Kidney (tissue), 14 donors: Measurements from ENCODE around the gene UST. TPM values are rescaled to one million over a fixed set of nuclear protein-coding genes. Genes with fewer than 3 reads are reported as not detected.

Source experiments
- DNase-seq, 5 donors: peaks; one replicate each; pipeline ENCODE4 v3.0.0-alpha.2; 2013 to 2020
- FAIRE-seq: peaks from 2 replicates; lab custom pipeline; 2012; peaks lifted over from hg19 to GRCh38; lab: Jason Lieb, UNC
- H3K27ac ChIP-seq, 2 donors: one replicate each; pipeline ENCODE4 v1.7.0; 2013; ENCODE audit warnings: low read depth in 2 of 2, low read length in 2 of 2, inconsistent platforms in 1 of 2
- H3K27me3 ChIP-seq: one replicate; pipeline ENCODE4 v1.7.1; 2013; ENCODE audit warnings: low read length, inconsistent platforms; ENCODE audit not compliant: control insufficient read depth, insufficient read depth
- H3K36me3 ChIP-seq, 3 donors: one replicate each; pipeline versions ENCODE4 v1.7.0 to v1.7.1; 2013; ENCODE audit warnings: low read length in 3 of 3, control low read depth in 1 of 3, inconsistent platforms in 1 of 3; ENCODE audit not compliant: insufficient read depth in 3 of 3, control insufficient read depth in 2 of 3
- H3K4me1 ChIP-seq, 3 donors: one replicate each; pipeline versions ENCODE4 v1.7.0 to v1.7.1; 2013; ENCODE audit warnings: low read length in 3 of 3, inconsistent platforms in 1 of 3, low read depth in 1 of 3; ENCODE audit not compliant: control insufficient read depth in 2 of 3, insufficient read depth in 2 of 3
- H3K4me3 ChIP-seq, 3 donors: one replicate each; pipeline versions ENCODE4 v1.7.0 to v1.8.1; 2013; ENCODE audit warnings: low read length in 3 of 3, control low read depth in 1 of 3, inconsistent platforms in 1 of 3
- H3K9ac ChIP-seq, 3 donors: one replicate each; pipeline versions ENCODE4 v1.7.0 to v1.7.1; 2013; ENCODE audit warnings: low read length in 3 of 3, control low read depth in 1 of 3, inconsistent platforms in 1 of 3
- H3K9me3 ChIP-seq, 3 donors: one replicate each; pipeline versions ENCODE4 v1.7.0 to v1.7.1; 2013; ENCODE audit warnings: low read length in 3 of 3, control low read depth in 1 of 3, inconsistent platforms in 1 of 3; ENCODE audit not compliant: control insufficient read depth in 2 of 3, insufficient read depth in 1 of 3
- CTCF ChIP-seq: IDR thresholded peaks from 3 replicates; pipeline ENCODE4 v1.5.1; 2012; ENCODE audit warnings: mild to moderate bottlenecking, moderate library complexity, borderline replicate concordance; ENCODE audit not compliant: insufficient read depth; ENCODE audit errors: extremely low read depth
- intact Hi-C: fragments of 100-400 bp; cut with DNase I; formaldehyde crosslinking; loops from one replicate; pipeline ENCODE4 v1.11.1; 2022
- polyA plus RNA-seq: library from polyadenylated mRNA; stranded (reverse); fragments of 350-450 nt; fragmentation: Illumina TruSeq; extraction: RNeasy Lipid Tissue Mini Kit (QIAGEN cat#74804); gene quantifications from one replicate; pipeline ENCODE4 v1.2.3, GENCODE V29; 2014; ENCODE audit warnings: low read depth, low replicate concordance; ENCODE audit not compliant: insufficient read depth
- total RNA-seq: library from RNA; stranded (reverse); fragmentation: NEBNext Ultra II Directional; extraction: Animal tissue kit (Norgen Biotek cat#: 25700); gene quantifications from one replicate; pipeline ENCODE4 v1.2.1, GENCODE V29; 2021
- donor health status: control.
- donor health status: control.
- donor health status: control.
- donor health status: control.
- donor health status: control.
- donor health status: DM: yes; HTN: yes; CAD: no.
- donor health status: Normal renal cell carcinoma (clear cell type).

UST gene
- total and polyA plus RNA-seq, 2 donors from 2014 or later, result 3.2 to 4.2 TPM

DNA sequence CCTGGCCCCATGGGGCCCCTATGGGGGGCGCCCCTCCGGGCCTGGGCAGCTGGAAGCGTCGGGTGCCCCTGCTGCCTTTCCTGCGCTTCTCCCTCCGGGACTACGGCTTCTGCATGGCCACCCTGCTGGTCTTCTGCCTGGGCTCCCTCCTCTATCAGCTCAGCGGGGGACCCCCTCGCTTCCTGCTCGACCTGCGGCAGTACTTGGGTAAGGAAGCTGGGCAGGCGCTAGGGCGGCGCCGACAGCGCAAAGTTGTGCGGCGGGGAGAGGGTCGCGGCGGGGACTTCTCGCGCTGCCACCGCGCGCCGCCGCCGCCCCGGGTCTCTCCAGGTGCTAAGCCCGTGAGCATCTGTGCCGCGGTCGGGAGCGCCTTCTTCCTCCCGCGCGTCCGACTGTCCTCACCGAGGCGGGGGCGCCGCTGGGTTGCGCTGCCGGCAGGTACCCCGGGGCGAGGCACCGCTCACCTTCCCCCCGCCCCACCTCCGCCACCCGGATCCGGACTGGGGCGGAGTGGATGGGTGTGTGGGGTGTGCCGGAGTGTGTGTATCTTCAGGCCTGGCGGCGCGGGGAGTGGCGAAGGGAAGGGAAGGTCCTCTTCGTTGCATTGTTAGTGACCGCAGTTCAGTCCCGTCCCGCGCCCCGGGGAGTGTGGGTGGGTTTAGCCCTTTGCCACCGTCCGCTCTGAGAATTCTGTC is 788 bp downstream of the UST start:
- peak overlapping the region; percentile 44 to 69 (median 50) for H3K4me3 ChIP-seq
- no peak for TF ChIP-seq CTCF
- FAIRE-seq, result no peak
- DNase-seq, result peak; percentile 68 to 86 (median 73)
- no peaks in the 10 kb centered on the region for H3K9me3 ChIP-seq
- intact Hi-C loops, result no loop called here
- peak overlapping the region in 1 of 3 donors; percentile 10 for H3K9ac ChIP-seq
- no peaks in the 10 kb centered on the region for H3K27me3 ChIP-seq
- H3K36me3 ChIP-seq, result no peaks in the 10 kb centered on the region
- peaks cover 0 to 11% (median 0%) of the 10 kb centered on the region in 3 donors for H3K4me1 ChIP-seq
- H3K27ac ChIP-seq, result peak overlapping the region in 1 of 2 donors; percentile 8

GRCh38 chr6:148749674-148750073 is 2.8 kb downstream of the UST start:
- H3K36me3 ChIP-seq, result no peaks in the 10 kb centered on the region
- TF ChIP-seq CTCF, result no peak
- no peak overlapping the region for H3K4me3 ChIP-seq
- no peaks in the 10 kb centered on the region for H3K27me3 ChIP-seq
- H3K9ac ChIP-seq, result no peak overlapping the region
- peaks cover 0 to 11% (median 0%) of the 10 kb centered on the region in 3 donors for H3K4me1 ChIP-seq
- no peak for FAIRE-seq
- H3K9me3 ChIP-seq, result no peaks in the 10 kb centered on the region
- H3K27ac ChIP-seq, result no peak overlapping the region
- no peak for DNase-seq
- intact Hi-C loops, result no loop called here

DNA sequence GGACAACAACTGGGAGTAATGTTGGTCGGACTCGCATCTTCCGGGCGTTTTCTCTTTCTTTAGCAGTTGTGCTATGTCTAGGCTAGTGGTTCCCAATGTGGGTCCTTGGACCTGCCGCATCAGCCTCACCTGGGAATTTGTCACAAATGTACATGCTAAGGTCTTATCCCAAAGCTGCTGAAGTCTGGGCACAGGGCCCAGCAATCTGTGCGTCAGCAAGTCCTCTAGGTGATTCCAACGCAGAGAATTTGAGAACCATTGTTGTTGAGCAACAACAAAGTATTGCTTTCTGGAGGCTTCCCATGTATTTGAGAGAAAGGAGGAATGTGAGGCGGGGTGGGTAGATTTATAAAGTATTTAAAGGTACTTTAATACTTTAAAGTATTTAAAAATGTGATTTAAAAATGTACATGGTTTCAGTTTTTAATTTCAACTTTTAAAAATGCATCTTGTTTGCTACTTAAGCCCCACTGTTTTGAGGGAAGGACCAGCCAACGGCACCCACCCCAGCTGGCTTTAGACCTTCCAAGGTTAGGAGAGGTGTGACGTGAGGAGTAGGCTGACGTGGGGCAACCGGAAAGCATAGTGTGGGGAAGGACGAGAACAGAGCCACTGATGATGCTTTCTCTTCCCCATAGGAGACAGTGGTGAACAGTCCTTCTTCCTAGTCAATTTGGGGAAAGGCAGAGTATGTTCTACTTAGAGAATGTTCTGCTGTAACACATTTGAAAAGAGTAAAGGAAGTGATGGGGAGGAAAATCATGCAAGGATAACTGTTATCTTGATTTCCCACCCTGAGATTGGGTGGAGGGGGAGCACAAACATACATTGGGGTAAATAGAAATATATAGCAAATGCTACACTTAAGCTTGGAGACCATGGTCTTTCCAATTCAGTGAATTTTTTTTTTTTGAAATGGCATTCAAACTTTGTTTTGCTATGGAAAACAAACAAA is 4.3 kb downstream of the UST start:
- TF ChIP-seq CTCF, result no peak
- no peak for FAIRE-seq
- Histone ChIP-seq H3K4me1 (peaks cover 0 to 7% (median 0%) of the 10 kb centered on the region in 3 donors), H3K36me3 (no peaks in the 10 kb centered on the region), H3K27ac (no peak overlapping the region), H3K27me3 (no peaks in the 10 kb centered on the region), H3K9me3 (no peaks in the 10 kb centered on the region), H3K9ac (no peak overlapping the region), H3K4me3 (no peak overlapping the region)
- intact Hi-C loops, result no loop called here
- no peak for DNase-seq
